Renal pelvis (tissue), 4 donors: ENCODE measurements around the gene TEX264. TPM values are rescaled to one million over a fixed set of nuclear protein-coding genes. Genes with fewer than 3 reads are reported as not detected.

Source experiments
- DNase-seq: peaks from one replicate; pipeline ENCODE4 v3.0.0-alpha.2; 2013
- polyA plus RNA-seq, 3 donors: library from polyadenylated mRNA; unstranded; fragments of 120-200 nt; gene quantifications; one replicate each; pipeline ENCODE4 v1.2.1, GENCODE V29; 2013; ENCODE audit not compliant: insufficient read length in 3 of 3

The TEX264 gene
- polyA plus RNA-seq, 3 donors: 68.9 to 75.6 (median 69.9) TPM

GRCh38 chr3:51711352-51712037, 40.4 kb downstream of the TEX264 start:
- no peak for DNase-seq

GRCh38 chr3:51712038-51712420, 41.0 kb downstream of the TEX264 start:
- DNase-seq: no peak

DNA sequence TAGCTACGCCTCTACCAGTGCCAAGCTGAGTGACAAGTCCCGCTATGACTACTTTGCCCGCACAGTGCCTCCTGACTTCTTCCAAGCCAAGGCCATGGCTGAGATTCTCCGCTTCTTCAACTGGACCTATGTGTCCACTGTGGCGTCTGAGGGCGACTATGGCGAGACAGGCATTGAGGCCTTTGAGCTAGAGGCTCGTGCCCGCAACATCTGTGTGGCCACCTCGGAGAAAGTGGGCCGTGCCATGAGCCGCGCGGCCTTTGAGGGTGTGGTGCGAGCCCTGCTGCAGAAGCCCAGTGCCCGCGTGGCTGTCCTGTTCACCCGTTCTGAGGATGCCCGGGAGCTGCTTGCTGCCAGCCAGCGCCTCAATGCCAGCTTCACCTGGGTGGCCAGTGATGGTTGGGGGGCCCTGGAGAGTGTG, 41.5 kb downstream of the TEX264 start:
- DNase-seq: no peak

DNA sequence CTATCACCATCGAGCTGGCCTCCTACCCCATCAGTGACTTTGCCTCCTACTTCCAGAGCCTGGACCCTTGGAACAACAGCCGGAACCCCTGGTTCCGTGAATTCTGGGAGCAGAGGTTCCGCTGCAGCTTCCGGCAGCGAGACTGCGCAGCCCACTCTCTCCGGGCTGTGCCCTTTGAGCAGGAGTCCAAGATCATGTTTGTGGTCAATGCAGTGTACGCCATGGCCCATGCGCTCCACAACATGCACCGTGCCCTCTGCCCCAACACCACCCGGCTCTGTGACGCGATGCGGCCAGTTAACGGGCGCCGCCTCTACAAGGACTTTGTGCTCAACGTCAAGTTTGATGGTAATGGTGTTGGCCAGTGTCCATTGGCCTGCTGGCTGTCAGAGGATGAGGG, 41.9 kb downstream of the TEX264 start:
- no peak for DNase-seq

- DNase-seq: no peak
Measured at GRCh38 chr3:51715231-51715976, 44.4 kb downstream of the TEX264 start.

DNA sequence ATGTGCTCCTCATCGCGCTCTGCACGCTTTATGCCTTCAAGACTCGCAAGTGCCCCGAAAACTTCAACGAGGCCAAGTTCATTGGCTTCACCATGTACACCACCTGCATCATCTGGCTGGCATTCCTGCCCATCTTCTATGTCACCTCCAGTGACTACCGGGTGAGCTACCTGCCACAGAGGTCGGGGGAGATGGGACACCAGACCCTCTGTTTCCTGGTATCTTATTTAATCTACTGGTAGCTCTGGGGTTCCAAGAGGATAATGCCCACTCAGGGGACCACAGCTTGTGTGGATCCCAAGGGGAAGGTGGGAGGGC, 44.9 kb downstream of the TEX264 start:
- no peak for DNase-seq

- DNase-seq: no peak
Measured at GRCh38 chr3:51716805-51717204, 45.8 kb downstream of the TEX264 start.

GRCh38 chr3:51717446-51717845, 46.4 kb downstream of the TEX264 start:
- no peak for DNase-seq

DNA sequence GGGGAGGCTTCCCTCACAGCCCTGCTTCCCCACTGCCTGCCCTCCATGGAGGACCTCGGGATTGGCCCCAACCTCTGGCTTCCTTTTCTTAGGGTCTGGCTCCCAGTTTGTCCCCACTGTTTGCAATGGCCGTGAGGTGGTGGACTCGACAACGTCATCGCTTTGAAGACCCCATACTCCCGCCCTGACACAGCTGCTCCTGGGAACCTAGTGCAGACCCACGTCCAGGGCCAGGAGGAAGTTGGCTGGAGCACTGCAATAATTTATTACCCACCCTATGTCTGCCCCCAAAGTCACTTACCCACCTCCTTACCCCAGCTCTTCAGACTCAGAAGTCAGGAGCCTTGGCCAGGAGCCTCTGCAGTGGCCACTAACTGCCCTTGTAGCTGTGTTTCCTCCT, 46.9 kb downstream of the TEX264 start:
- DNase-seq: no peak

DNA sequence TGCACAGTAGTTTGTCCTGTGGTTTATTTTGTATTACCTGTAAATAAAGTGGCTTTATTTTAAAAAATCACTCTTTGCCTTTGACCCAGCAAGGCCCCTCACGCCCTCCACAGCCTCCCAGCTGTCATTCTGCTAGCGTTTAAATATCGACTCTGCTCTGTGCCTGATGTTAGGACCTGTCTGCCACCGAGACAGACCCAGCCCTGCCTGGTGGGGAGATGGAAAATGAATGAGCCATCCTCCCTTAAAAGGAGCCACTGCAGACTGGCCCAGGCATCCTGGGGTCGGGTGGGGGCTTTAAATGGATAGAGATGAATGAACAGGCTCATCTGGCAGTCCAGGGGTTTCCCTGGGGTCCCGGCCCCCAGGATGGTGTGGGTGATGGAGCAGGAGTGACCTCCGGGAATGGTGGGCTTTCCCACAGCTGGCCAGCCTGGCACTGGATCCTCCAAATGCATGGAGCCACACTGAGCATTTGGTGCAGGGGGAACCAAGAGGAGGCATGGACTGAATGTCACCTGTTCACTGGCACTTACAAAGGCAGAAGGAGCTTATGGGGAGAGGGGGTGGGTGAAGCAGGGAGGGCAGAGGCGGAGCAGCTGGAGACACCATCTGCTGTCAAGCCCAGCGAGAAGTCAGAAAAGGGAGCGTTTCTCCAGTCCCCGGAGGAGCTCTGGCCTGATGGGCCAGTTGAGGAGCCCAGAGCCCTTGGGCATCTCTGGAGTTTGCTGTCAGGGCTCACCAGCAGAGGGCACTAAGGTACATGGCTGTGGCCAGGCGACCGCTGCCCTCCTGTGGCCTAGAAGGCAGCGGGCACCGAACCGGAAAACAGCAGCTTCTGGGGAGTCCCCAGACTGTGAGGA, 47.7 kb downstream of the TEX264 start:
- DNase-seq: peak; percentile 27

- no peak for DNase-seq
Measured at GRCh38 chr3:51719410-51720025, 48.5 kb downstream of the TEX264 start.

DNA sequence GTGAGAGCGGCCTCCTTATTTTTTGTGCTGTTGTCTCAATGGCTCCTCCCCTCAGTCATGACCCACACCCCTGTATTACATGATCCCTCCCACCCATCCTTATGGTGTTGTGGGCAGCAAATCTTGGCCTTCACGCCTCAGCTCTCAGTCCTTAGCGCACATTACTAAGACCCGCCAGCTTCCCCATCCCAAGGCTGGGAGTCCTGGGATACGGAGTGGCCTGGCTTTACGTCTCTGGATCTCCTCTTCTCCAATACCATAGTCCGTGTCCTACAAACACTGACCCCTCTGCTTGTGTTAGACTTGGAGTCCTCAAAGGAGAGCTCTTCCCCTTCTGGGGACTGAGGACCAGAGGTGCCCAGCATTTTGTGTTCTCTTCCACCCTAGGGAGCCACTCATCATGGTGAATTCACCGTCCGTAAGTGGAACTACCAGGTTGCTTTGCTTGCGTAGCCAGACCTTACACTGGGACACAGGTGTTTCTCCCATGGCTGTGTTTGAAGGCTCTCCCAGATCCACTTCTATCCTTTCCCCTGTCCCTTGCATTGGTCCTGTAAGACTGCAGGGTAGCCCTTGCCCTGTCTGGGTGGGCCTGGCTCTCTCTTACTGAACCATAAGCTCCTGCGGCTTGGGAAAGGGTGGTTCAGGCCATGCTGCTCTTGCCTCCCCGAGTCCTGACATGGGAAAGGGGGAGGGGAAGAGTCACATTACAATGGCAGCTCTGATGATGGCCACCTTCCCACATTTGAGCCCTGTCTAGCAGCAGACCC, 49.4 kb downstream of the TEX264 start:
- no peak for DNase-seq

GRCh38 chr3:51721062-51721745, 50.2 kb downstream of the TEX264 start:
- DNase-seq: no peak

GRCh38 chr3:51722362-51722761, 51.3 kb downstream of the TEX264 start:
- no peak for DNase-seq

- DNase-seq: no peak
Measured at GRCh38 chr3:51727500-51727899, 56.4 kb downstream of the TEX264 start.

DNA sequence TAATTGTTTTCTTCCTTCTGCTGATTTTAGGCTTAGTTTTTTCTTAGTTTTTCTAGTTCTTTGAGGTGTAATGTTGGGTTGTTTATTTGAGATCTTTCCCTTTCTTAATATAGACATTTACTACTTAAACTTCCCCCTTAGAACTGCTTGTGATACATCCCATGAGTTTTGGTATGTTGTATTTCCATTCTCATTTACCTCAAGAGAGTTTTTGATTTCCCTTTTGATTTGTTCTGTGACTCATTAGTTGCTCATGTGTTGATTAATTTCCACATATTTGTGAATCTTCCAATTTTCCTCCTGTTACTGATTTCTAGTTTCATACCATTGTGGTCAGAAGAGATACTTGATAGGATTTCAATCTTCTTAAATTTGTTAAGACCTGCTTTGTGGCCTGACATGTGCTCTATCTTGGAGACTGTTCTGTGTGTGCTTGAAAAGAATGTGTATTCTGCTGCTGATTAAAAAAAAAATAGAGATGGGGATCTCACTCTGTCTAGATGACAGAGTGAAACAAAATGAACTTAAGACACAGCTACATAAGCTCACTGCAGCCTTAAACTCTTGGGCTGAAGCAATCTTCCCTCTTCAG, 58.1 kb downstream of the TEX264 start:
- no peak for DNase-seq

DNA sequence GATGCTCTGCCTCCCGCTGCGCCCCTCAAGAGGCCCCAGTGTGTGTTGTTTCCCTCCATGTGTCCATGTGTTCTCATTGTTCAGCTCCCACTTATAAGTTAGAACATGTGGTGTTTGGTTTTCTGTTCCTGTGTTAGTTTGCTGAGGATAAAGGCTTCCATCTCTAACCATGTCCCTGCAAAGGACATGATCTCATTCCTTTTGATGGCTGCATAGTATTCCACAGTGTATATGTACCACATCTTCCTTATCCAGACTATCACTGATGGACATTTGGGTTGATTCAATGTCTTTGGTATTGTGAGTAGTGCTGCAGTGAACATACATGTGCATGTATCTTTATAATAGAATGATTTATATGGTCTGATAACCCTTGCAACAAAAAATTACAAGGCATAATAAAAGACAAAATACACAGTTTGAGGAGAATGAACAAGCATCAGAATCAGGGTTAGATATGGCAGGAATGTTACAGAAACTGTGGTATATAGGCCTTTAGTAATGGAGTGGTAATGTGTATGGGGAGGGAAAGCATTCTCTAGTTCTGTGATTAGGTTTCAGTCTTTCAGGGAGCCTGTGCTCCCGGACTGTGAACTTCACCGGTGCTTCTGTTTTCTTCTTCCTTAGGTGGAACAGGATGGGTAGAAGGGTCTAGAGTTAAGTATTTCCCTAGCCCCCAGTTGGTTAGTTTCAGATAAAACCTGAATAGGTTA, 63.0 kb downstream of the TEX264 start:
- no peak for DNase-seq

GRCh38 chr3:51734572-51734907, 63.5 kb downstream of the TEX264 start:
- no peak for DNase-seq

- no peak for DNase-seq
Measured at GRCh38 chr3:51735039-51735438, 64.0 kb downstream of the TEX264 start.

GRCh38 chr3:51735950-51736349, 64.9 kb downstream of the TEX264 start:
- no peak for DNase-seq
